Measurements from ENCODE around the gene PIK3C2G. TPM values are rescaled to one million over a fixed set of nuclear protein-coding genes. Genes with fewer than 3 reads are reported as not detected.

The PIK3C2G gene
- total and polyA plus RNA-seq, 2 of the 4 experiments (the other 2 are of a cell fraction): not detected

- Histone ChIP-seq H4K91ac (ENCODE audit: insufficient read depth, low read depth, low read length) (no peak overlapping the region), H2AFZ (replicated peaks; ENCODE audit: low read length, poor library complexity) (no peak overlapping the region), H4K20me1 (ENCODE audit: insufficient read depth, low read length) (no peaks in the 10 kb centered on the region), H4K5ac (ENCODE audit: low read depth, low read length) (no peak overlapping the region), H2BK120ac (ENCODE audit: low read depth, low read length) (no peak overlapping the region), H3K9me1 (ENCODE audit: insufficient read depth, low read length) (no peaks in the 10 kb centered on the region), H3K56ac (ENCODE audit: extremely low read depth, insufficient read depth, low read length) (no peak overlapping the region), H3K18ac (ENCODE audit: low read depth, low read length) (no peak overlapping the region), H3K27ac (ENCODE audit: insufficient read depth, low read length) (no peak overlapping the region), H3K4ac (ENCODE audit: low read depth, low read length) (no peak overlapping the region), H3K9me3 (ENCODE audit: control insufficient read depth, insufficient read depth, low read length) (no peaks in the 10 kb centered on the region), H3K9ac (ENCODE audit: low read depth, low read length) (no peak overlapping the region), H2BK15ac (ENCODE audit: low read depth, low read length) (no peak overlapping the region), H4K8ac (ENCODE audit: low read depth in 2 of 2, low read length in 2 of 2) (no peak overlapping the region), H3K23ac (ENCODE audit: low read depth, low read length) (no peak overlapping the region), H3K4me2 (ENCODE audit: low read depth, low read length) (no peak overlapping the region), H3K4me3 (ENCODE audit: insufficient read depth, low read depth, low read length) (no peak overlapping the region), H2AK5ac (ENCODE audit: low read depth, low read length) (no peak overlapping the region), H2BK5ac (ENCODE audit: low read depth, low read length, poor library complexity, severe bottlenecking) (no peak overlapping the region), H3K4me1 (ENCODE audit: control insufficient read depth, insufficient read depth, low read length) (peaks cover 7% of the 10 kb centered on the region), H3K27me3 (ENCODE audit: control insufficient read depth, insufficient read depth, low read length) (no peaks in the 10 kb centered on the region), H3K14ac (replicated peaks; ENCODE audit: low read depth, low read length) (no peak overlapping the region), H2AK9ac (replicated peaks; ENCODE audit: low read depth, low read length, poor library complexity) (no peak overlapping the region), H2BK20ac (ENCODE audit: low read depth, low read length) (no peak overlapping the region), H3K79me1 (ENCODE audit: low read depth in 1 of 2, low read length in 2 of 2) (no peaks in the 10 kb centered on the region), H3K36me3 (ENCODE audit: control insufficient read depth, insufficient read depth, low read length) (no peaks in the 10 kb centered on the region)
- ChIA-PET CTCF (no interaction called here), POLR2A (ENCODE audit: unreplicated experiment) (no interaction called here)
- DNase-seq (no peak), ATAC-seq (ENCODE audit: low read depth) (no peak)
- TF ChIP-seq, protein P1, sequence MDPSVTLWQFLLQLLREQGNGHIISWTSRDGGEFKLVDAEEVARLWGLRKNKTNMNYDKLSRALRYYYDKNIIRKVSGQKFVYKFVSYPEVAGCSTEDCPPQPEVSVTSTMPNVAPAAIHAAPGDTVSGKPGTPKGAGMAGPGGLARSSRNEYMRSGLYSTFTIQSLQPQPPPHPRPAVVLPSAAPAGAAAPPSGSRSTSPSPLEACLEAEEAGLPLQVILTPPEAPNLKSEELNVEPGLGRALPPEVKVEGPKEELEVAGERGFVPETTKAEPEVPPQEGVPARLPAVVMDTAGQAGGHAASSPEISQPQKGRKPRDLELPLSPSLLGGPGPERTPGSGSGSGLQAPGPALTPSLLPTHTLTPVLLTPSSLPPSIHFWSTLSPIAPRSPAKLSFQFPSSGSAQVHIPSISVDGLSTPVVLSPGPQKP (IDR thresholded peaks at IDR 0.05; ENCODE audit: borderline replicate concordance, low read depth, low read length): no peak
- TF ChIP-seq RFX5 (IDR thresholded peaks at IDR 0.05; ENCODE audit: low read depth, low read length): no peak
- TF ChIP-seq NFE2L2 (IDR thresholded peaks at IDR 0.05; ENCODE audit: low read depth, low read length): no peak
- TF ChIP-seq CEBPB (IDR thresholded peaks at IDR 0.05; ENCODE audit: low read depth, low read length): no peak
- dilution Hi-C loops (cut with HindIII; ENCODE audit: low sequenced_read_pairs, unreplicated experiment) (no loop called here), in situ Hi-C loops (cut with MboI; ENCODE audit: low sequenced_read_pairs) (no loop called here), intact Hi-C loops (cut with micrococcal nuclease) (no loop called here)
- BruUV-seq (replicated peaks): no TSS peak
- WGBS, 2 experiments (ENCODE audit: extremely low coverage in 2 of 2, insufficient read length in 1 of 2): no CpG with 5 or more reads among the region's 4 CpGs
Measured at GRCh38 chr12:18419311-18419710, 158.0 kb downstream of the PIK3C2G start.

Measured in IMR-90 (cell line).